Measurements from ENCODE around the gene AARSD1. TPM values are rescaled to one million over a fixed set of nuclear protein-coding genes. Genes with fewer than 3 reads are reported as not detected.
"Not testable (repeated sequence)": the region's sequence is repeated elsewhere in the genome, so short reads cannot be mapped to it uniquely, and the experiment has no call there.

The AARSD1 gene
- 10 to 100 TPM; 45.0 to 69.9 (median 48.3) TPM for polyA plus RNA-seq (ENCODE audit: insufficient read length in 10 of 10)
- long read RNA-seq, donor 1, transcript AARSD1-202 (12 exons, 1,322 nt): major isoform, 10 of 13 reads
- long read RNA-seq, donor 1, partial matches to known transcripts: 0 of 13 reads
- long read RNA-seq, donor 1, other reads (novel, unspliced or antisense): 0 of 13 reads
- long read RNA-seq, donor 2, transcript AARSD1-202 (12 exons, 1,322 nt): major isoform, 8 of 10 reads
- long read RNA-seq, donor 2, partial matches to known transcripts: 0 of 10 reads
- long read RNA-seq, donor 2, other reads (novel, unspliced or antisense): 0 of 10 reads
- long read RNA-seq, donor 3: 0 reads
- long read RNA-seq, donor 4, partial matches to known transcripts: 0 of 6 reads
- long read RNA-seq, donor 4, other reads (novel, unspliced or antisense): 0 of 6 reads
- long read RNA-seq, donor 5, transcript AARSD1-202 (12 exons, 1,322 nt): major isoform, 10 of 12 reads
- long read RNA-seq, donor 5, partial matches to known transcripts: 0 of 12 reads
- long read RNA-seq, donor 5, other reads (novel, unspliced or antisense): 0 of 12 reads
- long read RNA-seq, donor 6, transcript AARSD1-202 (12 exons, 1,322 nt): major isoform, 6 of 17 reads
- long read RNA-seq, donor 6, partial matches to known transcripts: 8 of 17 reads
- long read RNA-seq, donor 6, other reads (novel, unspliced or antisense): 0 of 17 reads
- long read RNA-seq, donor 7, partial matches to known transcripts: 0 of 7 reads
- long read RNA-seq, donor 7, other reads (novel, unspliced or antisense): 0 of 7 reads
- long read RNA-seq, donor 8, transcript AARSD1-202 (12 exons, 1,322 nt): major isoform, 8 of 9 reads
- long read RNA-seq, donor 8, partial matches to known transcripts: 0 of 9 reads
- long read RNA-seq, donor 8, other reads (novel, unspliced or antisense): 0 of 9 reads
- long read RNA-seq, donor 9, partial matches to known transcripts: 0 of 2 reads
- long read RNA-seq, donor 9, other reads (novel, unspliced or antisense): 0 of 2 reads

GRCh38 chr17:42964161-42964932 lies at the start of gene AARSD1:
AARSD1 (minus strand) TSS chr17:42964454; CDS start chr17:42964440, 14 bp downstream.
- DNase-seq: peak; percentile 93 to 98 (median 96)

GRCh38 chr17:43013296-43013695 lies 49.0 kb upstream of the AARSD1 start:
- no peak for DNase-seq

- no peak for DNase-seq
Observed at GRCh38 chr17:43011728-43012472, 47.6 kb upstream of the AARSD1 start.

GRCh38 chr17:43010667-43011308 lies 46.5 kb upstream of the AARSD1 start:
- DNase-seq: no peak

- DNase-seq: peak; percentile 81 to 94 (median 86)
Observed at GRCh38 chr17:43006639-43007551, 42.6 kb upstream of the AARSD1 start, which contains the start of gene IFI35. IFI35 (plus strand) TSS chr17:43006784; CDS start chr17:43006948, 164 bp downstream.

- DNase-seq: no peak
Observed at GRCh38 chr17:43003542-43004172, 39.4 kb upstream of the AARSD1 start.

- DNase-seq: not testable (repeated sequence)
Observed at GRCh38 chr17:43000894-43001293, 36.6 kb upstream of the AARSD1 start.

- no peak for DNase-seq
Observed at GRCh38 chr17:42999003-42999525, 34.8 kb upstream of the AARSD1 start.

GRCh38 chr17:42997984-42998938 lies 34.0 kb upstream of the AARSD1 start, which contains the start of gene RPL27:
RPL27 (plus strand) TSS chr17:42998419; CDS start chr17:42998751, 332 bp downstream.
- DNase-seq: peak; percentile 100

- DNase-seq: no peak
Observed at GRCh38 chr17:42997390-42997983, 33.2 kb upstream of the AARSD1 start.

- not testable (repeated sequence) for DNase-seq
Observed at GRCh38 chr17:42993913-42994312, 29.7 kb upstream of the AARSD1 start.

GRCh38 chr17:42992872-42993271 lies 28.6 kb upstream of the AARSD1 start:
- no peak for DNase-seq

- no peak for DNase-seq
Observed at GRCh38 chr17:42991471-42991870, 27.2 kb upstream of the AARSD1 start.

GRCh38 chr17:42989726-42990652 lies 25.7 kb upstream of the AARSD1 start:
- DNase-seq: no peak

GRCh38 chr17:42989141-42989540 lies 24.9 kb upstream of the AARSD1 start:
- DNase-seq: no peak

All from muscle of back (tissue), 13 donors.